ENCODE data around the gene SLK. TPM values are rescaled to one million over a fixed set of nuclear protein-coding genes. Genes with fewer than 3 reads are reported as not detected.

Gene SLK
- total and polyA plus RNA-seq, 10 donors = 5.6 to 47.4 (median 32.8) TPM

GRCh38 chr10:103932271-103932670 lies 34.7 kb upstream of the SLK start:
- H3K27ac ChIP-seq = no peak overlapping the region
- TF ChIP-seq POLR2A (IDR thresholded peaks at IDR 0.05) = no peak
- no peak for TF ChIP-seq POLR2AphosphoS5 (IDR thresholded peaks at IDR 0.05)
- TF ChIP-seq CTCF (IDR thresholded peaks at IDR 0.05 in 8 of 11, conservative IDR thresholded peaks at IDR 0.05 in 3 of 11) = no peak
- H3K27me3 ChIP-seq (replicated peaks in 1 of 7) = no peaks in the 10 kb centered on the region
- intact Hi-C loops (cut with DNase I; ENCODE audit: low total_unique reads) = no loop called here
- no peak overlapping the region for H3K4me3 ChIP-seq
- no peak for DNase-seq
- no peaks in the 10 kb centered on the region for H3K4me1 ChIP-seq
- no peaks in the 10 kb centered on the region for H3K36me3 ChIP-seq
- no peaks in the 10 kb centered on the region for H3K9me3 ChIP-seq
- WGBS, 5 donors = 94 to 97% (median 95%) methylated on average over 7 of the region's 7 CpGs

- intact Hi-C loops (cut with DNase I; ENCODE audit: low total_unique reads) = no loop called here
- H3K27me3 ChIP-seq (replicated peaks in 1 of 7) = no peaks in the 10 kb centered on the region
- WGBS, 5 donors = 78 to 94% (median 89%) methylated on average over 3 of the region's 3 CpGs
- no peak for DNase-seq
- H3K4me3 ChIP-seq = no peak overlapping the region
- no peak overlapping the region for H3K27ac ChIP-seq
- H3K36me3 ChIP-seq = no peaks in the 10 kb centered on the region
- H3K4me1 ChIP-seq = no peaks in the 10 kb centered on the region
- H3K9me3 ChIP-seq = no peaks in the 10 kb centered on the region
- TF ChIP-seq CTCF (IDR thresholded peaks at IDR 0.05 in 8 of 11, conservative IDR thresholded peaks at IDR 0.05 in 3 of 11) = no peak
- no peak for TF ChIP-seq POLR2A (IDR thresholded peaks at IDR 0.05)
- no peak for TF ChIP-seq POLR2AphosphoS5 (IDR thresholded peaks at IDR 0.05)
Measured at GRCh38 chr10:103932971-103933370, 34.0 kb upstream of the SLK start.

GRCh38 chr10:103933557-103934121 lies 33.3 kb upstream of the SLK start:
- Histone ChIP-seq H3K4me1 (no peaks in the 10 kb centered on the region), H3K4me3 (no peak overlapping the region), H3K36me3 (no peaks in the 10 kb centered on the region), H3K27me3 (replicated peaks in 1 of 7) (no peaks in the 10 kb centered on the region), H3K9me3 (no peaks in the 10 kb centered on the region), H3K27ac (no peak overlapping the region)
- no peak for DNase-seq
- WGBS, 5 donors = 58 to 86% (median 72%) methylated on average over 3 to 4 of the region's 4 CpGs
- intact Hi-C loops (cut with DNase I; ENCODE audit: low total_unique reads) = no loop called here
- no peak for TF ChIP-seq CTCF (IDR thresholded peaks at IDR 0.05 in 8 of 11, conservative IDR thresholded peaks at IDR 0.05 in 3 of 11)
- no peak for TF ChIP-seq POLR2AphosphoS5 (IDR thresholded peaks at IDR 0.05)
- TF ChIP-seq POLR2A (IDR thresholded peaks at IDR 0.05) = no peak

GRCh38 chr10:103934308-103934707 lies 32.6 kb upstream of the SLK start:
- DNase-seq = no peak
- H3K4me1 ChIP-seq = no peaks in the 10 kb centered on the region
- H3K4me3 ChIP-seq = no peak overlapping the region
- H3K9me3 ChIP-seq = no peaks in the 10 kb centered on the region
- TF ChIP-seq POLR2AphosphoS5 (IDR thresholded peaks at IDR 0.05) = no peak
- TF ChIP-seq POLR2A (IDR thresholded peaks at IDR 0.05) = no peak
- no peak for TF ChIP-seq CTCF (IDR thresholded peaks at IDR 0.05 in 8 of 11, conservative IDR thresholded peaks at IDR 0.05 in 3 of 11)
- no peaks in the 10 kb centered on the region for H3K27me3 ChIP-seq (replicated peaks in 1 of 7)
- H3K36me3 ChIP-seq = no peaks in the 10 kb centered on the region
- WGBS, 5 donors = 87 to 93% (median 92%) methylated on average over 6 of the region's 6 CpGs
- no peak overlapping the region for H3K27ac ChIP-seq
- intact Hi-C loops (cut with DNase I; ENCODE audit: low total_unique reads) = no loop called here
